ENCODE results near the gene ERVH48-1. TPM values are rescaled to one million over a fixed set of nuclear protein-coding genes. Genes with fewer than 3 reads are reported as not detected.
"Not testable (repeated sequence)": the region's sequence is repeated elsewhere in the genome, so short reads cannot be mapped to it uniquely, and the experiment has no call there.

The ERVH48-1 gene
- total RNA-seq, 1 donor from 2014 or later: 0.59 TPM

DNA sequence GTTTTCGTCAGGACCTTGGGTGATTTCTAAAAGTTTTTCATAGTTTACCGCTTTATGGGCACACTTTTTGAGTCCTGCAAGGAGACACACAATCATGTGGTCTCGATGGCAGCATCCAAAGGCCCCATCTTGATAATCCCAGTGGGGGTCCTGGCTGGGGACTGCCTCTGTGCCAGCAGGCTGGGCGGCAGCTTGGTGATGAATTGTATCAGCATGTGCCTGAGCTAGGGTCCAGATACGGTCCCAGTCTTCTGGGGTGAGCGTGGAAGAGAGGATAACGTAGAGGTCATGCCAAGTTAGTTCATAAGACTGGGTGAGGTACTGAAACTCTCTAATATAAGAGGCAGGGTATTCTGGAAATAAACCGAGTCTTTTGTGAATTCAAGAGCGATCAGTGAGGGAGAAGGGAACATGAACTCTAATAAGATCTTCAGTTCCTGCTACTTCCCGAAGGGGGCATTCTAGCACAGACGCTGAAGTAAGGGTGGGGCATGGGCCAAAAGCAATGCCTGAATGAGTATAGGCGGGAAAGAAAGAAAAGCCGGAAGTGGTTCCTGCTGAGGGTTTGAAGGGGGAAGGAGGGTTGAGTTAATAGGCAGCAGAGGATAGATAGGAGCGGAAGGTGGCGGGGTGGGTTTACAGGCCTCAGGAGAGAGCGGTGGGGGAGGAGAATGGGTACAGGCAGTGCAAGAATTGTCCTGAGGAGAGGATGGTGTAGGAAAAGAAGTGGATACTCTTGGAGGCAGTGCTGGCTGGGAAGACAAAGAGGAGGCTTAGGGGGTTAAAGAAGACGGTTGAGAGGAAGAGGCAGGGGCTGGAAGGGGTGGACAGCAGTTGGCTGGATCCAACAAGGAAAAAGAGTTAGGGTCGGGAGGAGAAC lies 1.6 kb downstream of the ERVH48-1 start:
- Mint-ChIP-seq H3K9me3 (ENCODE audit: unreplicated experiment) (peaks cover 3% of the 10 kb centered on the region), H3K36me3 (ENCODE audit: unreplicated experiment) (no peaks in the 10 kb centered on the region), H3K27me3 (ENCODE audit: unreplicated experiment) (peaks cover 5% of the 10 kb centered on the region), H3K27ac (ENCODE audit: unreplicated experiment) (peak overlapping the region; percentile 71), H3K4me3 (ENCODE audit: unreplicated experiment) (peak overlapping the region; percentile 54), H3K4me1 (ENCODE audit: low read depth, unreplicated experiment) (peaks cover 15% of the 10 kb centered on the region)
- TF ChIP-seq, protein P1, sequence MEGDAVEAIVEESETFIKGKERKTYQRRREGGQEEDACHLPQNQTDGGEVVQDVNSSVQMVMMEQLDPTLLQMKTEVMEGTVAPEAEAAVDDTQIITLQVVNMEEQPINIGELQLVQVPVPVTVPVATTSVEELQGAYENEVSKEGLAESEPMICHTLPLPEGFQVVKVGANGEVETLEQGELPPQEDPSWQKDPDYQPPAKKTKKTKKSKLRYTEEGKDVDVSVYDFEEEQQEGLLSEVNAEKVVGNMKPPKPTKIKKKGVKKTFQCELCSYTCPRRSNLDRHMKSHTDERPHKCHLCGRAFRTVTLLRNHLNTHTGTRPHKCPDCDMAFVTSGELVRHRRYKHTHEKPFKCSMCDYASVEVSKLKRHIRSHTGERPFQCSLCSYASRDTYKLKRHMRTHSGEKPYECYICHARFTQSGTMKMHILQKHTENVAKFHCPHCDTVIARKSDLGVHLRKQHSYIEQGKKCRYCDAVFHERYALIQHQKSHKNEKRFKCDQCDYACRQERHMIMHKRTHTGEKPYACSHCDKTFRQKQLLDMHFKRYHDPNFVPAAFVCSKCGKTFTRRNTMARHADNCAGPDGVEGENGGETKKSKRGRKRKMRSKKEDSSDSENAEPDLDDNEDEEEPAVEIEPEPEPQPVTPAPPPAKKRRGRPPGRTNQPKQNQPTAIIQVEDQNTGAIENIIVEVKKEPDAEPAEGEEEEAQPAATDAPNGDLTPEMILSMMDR (IDR thresholded peaks at IDR 0.05; ENCODE audit: partially characterized antibody, unreplicated experiment): peak; percentile 63
- DNase-seq: peak; percentile 68

DNA sequence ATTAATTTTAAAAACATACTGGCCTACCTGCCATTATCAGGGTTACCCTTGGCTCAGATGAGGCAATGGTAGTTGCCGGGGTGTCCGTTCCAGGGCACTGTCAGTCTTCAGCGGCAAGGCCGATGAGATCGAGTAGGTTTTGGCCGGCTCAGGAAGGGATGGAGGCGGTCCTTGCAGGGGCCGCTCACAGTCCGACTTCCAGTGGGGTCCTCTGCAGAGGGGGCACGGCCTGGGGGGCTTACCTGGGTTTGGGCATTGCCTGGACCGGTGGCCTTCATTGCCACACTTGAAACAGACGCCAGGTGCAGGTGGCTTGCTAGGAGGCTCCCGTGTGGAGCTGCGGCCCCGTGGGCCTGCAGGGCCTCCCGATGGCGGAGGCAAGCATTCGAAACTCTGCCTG lies 2.5 kb downstream of the ERVH48-1 start:
- Mint-ChIP-seq H3K4me3 (ENCODE audit: unreplicated experiment) (no peak overlapping the region), H3K27me3 (ENCODE audit: unreplicated experiment) (peaks cover 5% of the 10 kb centered on the region), H3K9me3 (ENCODE audit: unreplicated experiment) (peaks cover 3% of the 10 kb centered on the region), H3K27ac (ENCODE audit: unreplicated experiment) (no peak overlapping the region), H3K4me1 (ENCODE audit: low read depth, unreplicated experiment) (peaks cover 15% of the 10 kb centered on the region), H3K36me3 (ENCODE audit: unreplicated experiment) (no peaks in the 10 kb centered on the region)
- TF ChIP-seq, protein P1 (IDR thresholded peaks at IDR 0.05; ENCODE audit: partially characterized antibody, unreplicated experiment): no peak
- no peak for DNase-seq

DNA sequence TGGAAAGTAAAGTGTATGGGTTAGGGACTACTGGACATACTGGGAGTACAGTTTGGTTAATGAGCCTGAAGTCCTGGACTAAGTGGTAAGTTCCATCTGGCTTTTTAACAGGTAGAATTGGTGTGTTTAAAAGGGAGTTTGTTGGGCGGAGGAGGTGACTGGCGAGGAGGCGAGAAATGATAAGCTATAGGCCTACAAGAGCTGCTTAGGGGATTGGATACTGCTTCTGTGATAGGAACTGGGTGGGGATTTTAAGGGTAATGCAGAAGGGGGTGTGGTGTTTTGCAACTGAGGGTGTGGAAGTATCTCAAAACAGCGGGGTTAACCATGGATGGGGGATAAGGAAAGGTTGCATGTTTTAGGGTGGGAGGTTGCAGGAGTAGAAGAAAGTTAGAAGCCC lies 3.5 kb downstream of the ERVH48-1 start:
- peaks cover 3% of the 10 kb centered on the region for H3K9me3 Mint-ChIP-seq (ENCODE audit: unreplicated experiment)
- TF ChIP-seq, protein P1 (IDR thresholded peaks at IDR 0.05; ENCODE audit: partially characterized antibody, unreplicated experiment): no peak
- no peak overlapping the region for H3K4me3 Mint-ChIP-seq (ENCODE audit: unreplicated experiment)
- peaks cover 11% of the 10 kb centered on the region for H3K4me1 Mint-ChIP-seq (ENCODE audit: low read depth, unreplicated experiment)
- H3K27ac Mint-ChIP-seq (ENCODE audit: unreplicated experiment): no peak overlapping the region
- DNase-seq: no peak
- no peaks in the 10 kb centered on the region for H3K36me3 Mint-ChIP-seq (ENCODE audit: unreplicated experiment)
- H3K27me3 Mint-ChIP-seq (ENCODE audit: unreplicated experiment): peaks cover 5% of the 10 kb centered on the region

DNA sequence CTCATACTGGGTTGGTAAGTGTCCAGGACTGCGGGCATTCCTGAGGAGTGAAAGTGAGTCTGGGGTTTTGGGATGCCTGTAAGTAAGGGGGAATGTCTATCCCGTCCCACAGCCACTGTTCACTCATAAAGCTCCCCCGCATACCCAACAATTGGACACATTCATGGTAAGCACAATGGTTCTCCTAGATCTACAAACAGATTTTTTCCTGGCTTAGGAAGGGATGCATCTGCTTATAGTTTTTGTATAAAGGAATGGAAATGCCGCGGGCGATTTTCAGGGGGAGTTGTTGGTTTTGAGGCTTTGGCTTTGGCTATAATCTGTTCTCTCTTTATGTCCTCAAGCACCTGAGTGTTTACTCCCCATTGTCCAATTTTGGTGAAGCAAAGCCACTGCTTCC lies 7.1 kb downstream of the ERVH48-1 start:
- TF ChIP-seq, protein P1 (IDR thresholded peaks at IDR 0.05; ENCODE audit: partially characterized antibody, unreplicated experiment): no peak
- peaks cover under 1% of the 10 kb centered on the region for H3K4me1 Mint-ChIP-seq (ENCODE audit: low read depth, unreplicated experiment)
- no peaks in the 10 kb centered on the region for H3K36me3 Mint-ChIP-seq (ENCODE audit: unreplicated experiment)
- peaks cover 2% of the 10 kb centered on the region for H3K27me3 Mint-ChIP-seq (ENCODE audit: unreplicated experiment)
- peaks cover 3% of the 10 kb centered on the region for H3K9me3 Mint-ChIP-seq (ENCODE audit: unreplicated experiment)
- no peak overlapping the region for H3K27ac Mint-ChIP-seq (ENCODE audit: unreplicated experiment)
- DNase-seq: no peak
- no peak overlapping the region for H3K4me3 Mint-ChIP-seq (ENCODE audit: unreplicated experiment)

DNA sequence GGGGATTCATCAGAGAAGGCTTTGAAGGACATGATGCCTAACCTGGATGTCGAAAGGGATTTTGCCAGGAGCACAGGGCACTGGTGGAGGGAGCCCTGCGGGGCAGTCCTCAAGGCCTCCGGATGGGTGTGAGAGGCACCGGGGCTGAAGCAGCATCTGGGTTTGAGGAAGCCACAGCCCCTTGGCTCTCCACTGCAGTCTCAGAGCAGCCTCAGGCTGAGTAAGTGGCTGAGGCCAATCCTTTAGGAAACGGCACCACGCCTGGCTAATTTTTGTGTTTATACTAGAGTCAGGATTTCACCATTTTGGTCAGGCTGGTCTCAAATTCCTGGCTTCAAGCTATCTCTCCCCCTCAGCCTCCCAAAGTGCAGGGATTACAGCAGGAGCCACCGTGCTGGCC lies 12.0 kb downstream of the ERVH48-1 start:
- Mint-ChIP-seq H3K27me3 (ENCODE audit: unreplicated experiment) (peaks cover 4% of the 10 kb centered on the region), H3K4me1 (ENCODE audit: low read depth, unreplicated experiment) (no peaks in the 10 kb centered on the region), H3K27ac (ENCODE audit: unreplicated experiment) (peak overlapping the region; percentile 49)

DNA sequence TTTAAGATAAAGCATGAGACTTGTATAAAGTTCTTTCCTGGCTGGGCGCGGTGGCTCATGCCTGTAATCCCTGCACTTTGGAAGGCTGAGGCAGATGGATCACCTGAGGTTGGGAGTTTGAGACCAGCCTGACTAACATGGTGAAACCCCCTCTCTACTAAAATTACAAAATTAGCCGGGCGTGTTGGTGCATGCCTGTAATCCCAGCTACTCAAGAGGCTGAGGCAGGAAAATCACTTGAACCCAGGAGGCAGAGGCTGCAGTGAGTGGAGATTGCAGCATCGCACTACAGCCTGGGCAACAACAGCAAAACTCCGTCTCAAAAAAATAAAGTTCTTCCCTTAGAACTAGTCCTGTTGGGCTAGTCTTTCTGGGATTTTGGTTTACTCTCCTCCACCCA lies 13.5 kb downstream of the ERVH48-1 start:
- not testable (repeated sequence) for H3K27me3 Mint-ChIP-seq (ENCODE audit: unreplicated experiment); DNase-seq; H3K4me3 Mint-ChIP-seq (ENCODE audit: unreplicated experiment); H3K4me1 Mint-ChIP-seq (ENCODE audit: low read depth, unreplicated experiment); H3K36me3 Mint-ChIP-seq (ENCODE audit: unreplicated experiment); H3K27ac Mint-ChIP-seq (ENCODE audit: unreplicated experiment); H3K9me3 Mint-ChIP-seq (ENCODE audit: unreplicated experiment)

More for the DNA sequence above, 12.0 kb downstream of the ERVH48-1 start:
- Mint-ChIP-seq H3K9me3 (ENCODE audit: unreplicated experiment) (peaks cover 1% of the 10 kb centered on the region), H3K36me3 (ENCODE audit: unreplicated experiment) (no peaks in the 10 kb centered on the region), H3K4me3 (ENCODE audit: unreplicated experiment) (no peak overlapping the region)
- DNase-seq: no peak
- TF ChIP-seq, protein P1 (IDR thresholded peaks at IDR 0.05; ENCODE audit: partially characterized antibody, unreplicated experiment): no peak

DNA sequence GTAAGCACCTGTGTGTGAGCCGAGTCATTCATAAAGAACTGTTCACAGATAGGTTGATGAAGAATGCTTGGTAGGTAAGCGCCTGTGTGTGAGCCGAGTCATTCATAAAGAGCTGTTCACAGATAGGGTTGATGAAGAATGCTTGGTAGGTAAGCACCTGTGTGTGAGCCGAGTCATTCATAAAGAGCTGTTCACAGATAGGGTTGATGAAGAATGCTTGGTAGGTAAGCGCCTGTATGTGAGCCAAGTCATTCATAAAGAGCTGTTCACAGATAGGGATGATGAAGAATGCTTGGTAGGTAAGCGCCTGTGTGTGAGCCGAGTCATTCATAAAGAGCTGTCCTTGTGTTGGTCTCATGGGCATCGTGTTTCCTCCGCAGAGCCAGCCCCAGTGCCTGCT lies 16.9 kb downstream of the ERVH48-1 start:
- not testable (repeated sequence) for H3K27ac Mint-ChIP-seq (ENCODE audit: unreplicated experiment); H3K9me3 Mint-ChIP-seq (ENCODE audit: unreplicated experiment); H3K4me1 Mint-ChIP-seq (ENCODE audit: low read depth, unreplicated experiment); H3K4me3 Mint-ChIP-seq (ENCODE audit: unreplicated experiment); DNase-seq; H3K27me3 Mint-ChIP-seq (ENCODE audit: unreplicated experiment)
- H3K36me3 Mint-ChIP-seq (ENCODE audit: unreplicated experiment): peaks cover 12% of the 10 kb centered on the region
